SIG-M5 (cell line): ENCODE measurements around the gene PATL2.
"Not testable (repeated sequence)": the region's sequence is repeated elsewhere in the genome, so short reads cannot be mapped to it uniquely, and the experiment has no call there.

Experiments
- DNase-seq: peaks from one replicate; lab custom pipeline; 2025; lab: John Stamatoyannopoulos, UW

The PATL2 gene

GRCh38 chr15:44647036-44647435 is 64.1 kb downstream of the PATL2 start:
- DNase-seq = no peak

DNA sequence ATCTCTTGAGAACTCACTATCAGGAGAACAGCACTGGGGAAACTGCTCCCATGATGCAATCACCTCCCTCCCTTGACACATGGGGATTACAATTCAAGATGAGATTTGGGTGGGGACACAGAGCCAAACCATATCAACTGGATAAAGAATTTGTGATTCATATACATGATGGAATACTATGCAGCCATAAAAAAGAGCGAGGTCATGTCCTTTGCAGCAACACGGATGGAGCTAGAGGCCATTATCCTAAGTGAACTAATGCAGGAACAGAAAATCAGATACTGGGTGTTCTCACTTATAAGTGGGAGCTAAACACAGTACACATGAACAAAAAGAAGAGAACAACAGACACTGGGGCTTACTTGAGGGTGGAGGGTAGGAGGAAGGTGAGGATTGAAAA is 64.7 kb downstream of the PATL2 start:
- DNase-seq = no peak

- no peak for DNase-seq
These were observed 69.5 kb downstream of the PATL2 start for GRCh38 chr15:44641651-44642050.

GRCh38 chr15:44636976-44637375 is 74.1 kb downstream of the PATL2 start:
- DNase-seq = no peak

- DNase-seq = no peak
These were observed 77.5 kb downstream of the PATL2 start for GRCh38 chr15:44633603-44634002.

- DNase-seq = not testable (repeated sequence)
These were observed 85.8 kb downstream of the PATL2 start for GRCh38 chr15:44625286-44625685.

- no peak for DNase-seq
These were observed 87.9 kb downstream of the PATL2 start for GRCh38 chr15:44623178-44623577.

DNA sequence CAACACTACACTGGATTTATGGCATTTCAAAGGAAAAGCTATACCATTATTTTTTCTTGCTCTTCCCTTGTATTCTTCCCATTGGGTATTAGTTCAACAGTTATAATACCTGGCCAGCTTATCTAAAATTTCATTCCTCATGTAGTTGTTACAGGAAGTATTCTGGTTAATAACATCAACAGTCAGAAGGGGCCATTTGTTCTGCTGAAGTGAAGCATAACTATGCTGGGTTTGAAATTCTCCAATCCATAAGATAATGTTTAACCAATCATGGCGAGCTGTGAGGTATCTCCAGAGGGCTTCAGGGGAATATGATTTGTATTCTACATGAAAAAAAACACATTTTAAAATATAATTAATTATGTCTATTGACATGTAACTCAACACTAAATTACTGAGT is 91.0 kb downstream of the PATL2 start:
- DNase-seq = no peak

GRCh38 chr15:44616974-44617373 is 94.1 kb downstream of the PATL2 start:
- DNase-seq = no peak
